GM12872 (cell line): ENCODE measurements around the gene TSHZ1.

Experiments
- TF ChIP-seq, protein P1 (sequence below): IDR thresholded peaks from 3 replicates; pipeline ENCODE4 v1.5.1; 2011; ENCODE audit warnings: low read depth, mild to moderate bottlenecking, low read length, moderate library complexity; ENCODE audit not compliant: insufficient read depth

The TSHZ1 gene

DNA sequence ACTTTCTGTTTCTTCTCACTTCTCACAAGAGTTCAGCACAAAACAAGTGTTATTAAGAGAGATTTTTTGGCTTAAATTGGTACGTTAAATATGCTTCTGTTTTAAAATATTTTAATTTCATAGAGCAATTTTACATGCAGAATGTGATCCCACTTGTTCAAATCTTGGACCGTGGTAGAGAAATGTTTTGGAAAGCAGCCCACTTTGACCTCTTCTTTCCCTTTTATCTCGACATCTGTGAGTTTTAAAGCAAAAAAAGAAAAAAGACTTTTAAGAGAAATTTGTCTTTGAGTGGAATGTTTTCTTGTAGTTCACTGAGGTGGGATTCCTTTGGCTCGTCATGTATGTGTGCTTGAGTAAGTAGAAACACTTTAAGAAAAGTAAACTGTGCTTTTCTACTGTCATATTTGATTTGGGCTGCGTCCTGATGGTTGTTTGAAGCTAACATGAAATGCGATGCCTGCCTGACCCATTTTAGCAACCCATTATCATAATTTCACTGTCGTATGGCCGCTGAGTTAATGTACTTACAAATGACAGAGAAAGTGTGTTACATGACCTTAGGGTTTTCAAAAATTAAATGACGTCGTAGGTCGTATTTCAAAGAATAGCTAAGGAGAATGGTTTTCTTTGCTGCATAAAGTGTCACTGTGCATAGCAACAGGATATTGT is 54.5 kb downstream of the TSHZ1 start:
- TF ChIP-seq, protein P1, sequence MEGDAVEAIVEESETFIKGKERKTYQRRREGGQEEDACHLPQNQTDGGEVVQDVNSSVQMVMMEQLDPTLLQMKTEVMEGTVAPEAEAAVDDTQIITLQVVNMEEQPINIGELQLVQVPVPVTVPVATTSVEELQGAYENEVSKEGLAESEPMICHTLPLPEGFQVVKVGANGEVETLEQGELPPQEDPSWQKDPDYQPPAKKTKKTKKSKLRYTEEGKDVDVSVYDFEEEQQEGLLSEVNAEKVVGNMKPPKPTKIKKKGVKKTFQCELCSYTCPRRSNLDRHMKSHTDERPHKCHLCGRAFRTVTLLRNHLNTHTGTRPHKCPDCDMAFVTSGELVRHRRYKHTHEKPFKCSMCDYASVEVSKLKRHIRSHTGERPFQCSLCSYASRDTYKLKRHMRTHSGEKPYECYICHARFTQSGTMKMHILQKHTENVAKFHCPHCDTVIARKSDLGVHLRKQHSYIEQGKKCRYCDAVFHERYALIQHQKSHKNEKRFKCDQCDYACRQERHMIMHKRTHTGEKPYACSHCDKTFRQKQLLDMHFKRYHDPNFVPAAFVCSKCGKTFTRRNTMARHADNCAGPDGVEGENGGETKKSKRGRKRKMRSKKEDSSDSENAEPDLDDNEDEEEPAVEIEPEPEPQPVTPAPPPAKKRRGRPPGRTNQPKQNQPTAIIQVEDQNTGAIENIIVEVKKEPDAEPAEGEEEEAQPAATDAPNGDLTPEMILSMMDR = no peak

DNA sequence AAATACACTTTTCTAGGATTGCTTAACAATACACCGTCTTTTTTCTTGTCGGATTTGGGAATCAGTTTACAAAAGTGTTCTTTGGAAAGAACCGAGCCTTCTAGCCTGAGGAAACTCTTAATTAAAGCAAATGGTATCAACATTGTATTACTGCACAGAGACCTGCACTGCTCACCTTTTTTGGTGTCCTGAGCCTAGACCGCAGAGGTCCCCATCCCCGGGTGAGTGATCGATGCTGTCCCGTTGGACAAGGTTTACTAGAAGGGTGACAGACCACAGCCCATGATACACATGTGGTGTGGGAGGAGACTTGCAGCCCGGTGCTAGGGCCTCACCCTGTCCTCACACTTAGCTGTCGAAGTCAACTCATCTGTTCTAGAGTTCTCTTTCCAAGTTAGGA is 55.3 kb downstream of the TSHZ1 start:
- TF ChIP-seq, protein P1 = no peak

DNA sequence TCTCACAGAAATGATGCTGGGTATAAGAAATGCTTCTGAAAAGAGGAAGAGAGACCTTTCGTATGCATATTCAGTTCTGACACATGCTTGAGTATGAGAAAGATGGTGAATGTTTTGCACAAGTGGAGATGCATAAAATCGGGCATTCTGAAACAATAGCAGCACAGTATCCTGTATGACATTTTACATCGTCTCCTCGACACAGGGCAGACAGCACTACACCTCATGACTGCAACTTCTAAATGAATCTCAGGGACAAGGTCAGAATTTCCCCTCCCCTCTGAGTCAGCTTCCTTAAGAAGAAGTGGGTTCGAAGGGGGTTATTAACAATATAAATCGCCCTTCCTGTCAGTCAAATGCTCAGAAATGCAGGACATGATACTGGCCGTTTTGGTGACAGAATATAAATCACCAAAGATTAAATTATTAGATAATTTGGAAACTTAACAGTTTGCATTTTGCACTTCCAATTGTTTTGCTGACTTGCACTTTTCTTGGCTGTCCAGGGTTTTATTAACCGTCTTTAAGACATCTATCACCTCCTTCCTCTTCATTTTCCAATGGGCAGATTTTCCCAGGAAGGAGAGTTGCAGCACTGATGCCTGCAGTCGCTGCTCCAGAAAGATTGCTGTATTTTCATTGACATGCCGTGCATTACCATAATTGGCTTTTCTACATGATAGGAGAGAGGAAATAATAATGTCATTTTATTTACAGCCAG is 57.2 kb downstream of the TSHZ1 start:
- TF ChIP-seq, protein P1 = no peak

DNA sequence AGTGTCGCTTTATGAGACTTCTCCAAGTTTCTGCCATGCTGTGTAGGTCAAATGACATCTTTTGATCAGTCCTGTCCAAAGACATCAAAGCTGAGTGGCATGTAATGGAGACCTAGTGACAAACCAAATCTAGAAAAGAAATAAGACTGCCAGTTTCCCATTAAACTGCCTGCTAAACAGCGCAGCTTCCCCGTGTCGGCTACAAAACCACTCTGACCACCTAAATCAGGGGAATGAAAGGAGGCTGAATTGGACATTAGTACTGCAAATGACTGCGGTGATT is 57.7 kb downstream of the TSHZ1 start:
- TF ChIP-seq, protein P1 = no peak

DNA sequence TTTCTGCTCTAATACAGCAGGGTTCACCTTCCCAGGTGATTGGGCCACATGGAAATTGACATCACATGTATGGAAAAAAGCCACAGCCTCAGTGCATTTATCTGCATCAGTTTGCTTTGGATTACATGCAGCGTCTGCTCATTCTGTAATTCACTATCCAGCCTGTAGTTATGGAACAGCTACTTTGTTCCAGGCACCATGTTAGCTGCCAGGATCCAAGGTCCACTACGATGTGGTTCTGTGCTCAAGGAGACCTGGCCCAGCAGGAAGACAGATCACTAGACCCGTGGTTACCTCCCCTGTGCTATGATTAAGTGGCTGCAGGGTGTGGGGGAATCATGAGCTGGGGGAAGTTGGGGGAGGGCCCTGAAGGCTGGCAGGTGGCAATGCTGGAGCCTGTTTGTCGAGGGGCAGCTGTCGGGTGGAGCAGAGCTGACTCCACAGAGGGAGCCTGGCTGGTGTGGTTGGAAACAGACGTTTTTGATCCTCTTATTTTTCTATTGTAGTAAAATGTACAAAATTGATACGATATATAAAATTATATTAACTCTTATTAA is 58.6 kb downstream of the TSHZ1 start:
- TF ChIP-seq, protein P1 = no peak

DNA sequence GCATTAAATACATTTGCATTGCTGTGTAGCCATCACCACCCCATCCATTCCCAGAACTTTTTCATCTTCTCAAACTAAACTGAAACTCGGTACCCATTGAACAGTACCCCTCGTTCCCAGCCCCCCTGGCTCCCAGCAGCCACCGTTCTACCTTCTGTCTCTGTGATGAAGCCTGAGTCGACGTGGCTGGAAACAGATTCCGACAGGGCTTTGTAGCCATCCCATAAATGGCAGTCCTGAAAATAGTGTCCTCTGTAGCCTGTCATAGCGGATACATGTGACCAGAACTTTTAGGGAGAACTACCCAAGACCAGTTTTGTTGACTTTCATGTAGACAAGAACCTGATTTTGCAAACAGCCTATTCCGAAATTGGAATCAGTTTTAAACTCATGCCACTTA is 59.1 kb downstream of the TSHZ1 start:
- TF ChIP-seq, protein P1 = no peak

DNA sequence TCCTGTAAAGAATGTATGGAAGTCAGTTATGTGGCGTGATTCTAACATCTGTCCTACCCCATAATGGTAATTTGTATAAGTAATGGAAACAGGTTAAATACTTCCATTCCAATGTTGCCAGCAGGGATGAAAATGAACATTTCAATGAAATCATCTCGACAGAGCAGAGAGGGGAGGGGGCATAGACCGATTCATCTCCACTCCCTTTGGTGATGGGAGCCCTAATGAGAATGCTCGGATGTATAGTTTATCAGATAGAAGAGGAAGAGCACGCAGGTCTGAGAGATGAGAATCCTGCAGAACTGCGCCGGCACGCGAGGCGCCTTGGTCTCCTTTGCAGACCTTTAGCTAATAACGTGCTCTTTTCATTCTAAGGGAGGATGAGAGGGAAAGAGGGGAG is 61.4 kb downstream of the TSHZ1 start:
- TF ChIP-seq, protein P1 = no peak
